DND-41 (cell line): Measurements from ENCODE around the gene TCERG1L.

Experiments
- ATAC-seq: fragments of 200-7000 bp; cut with Tn5 transposase; 3 replicates; pipeline ENCODE4 v1.9.1; 2021; ENCODE audit warnings: low read depth; ENCODE audit not compliant: insufficient read depth
- DNase-seq: peaks from one replicate; pipeline ENCODE4 v3.0.0-alpha.2; 2020
- H2AFZ ChIP-seq: 2 replicates; pipeline ENCODE4 v1.6.0; 2012; ENCODE audit warnings: low read depth, low read length
- H3K27ac ChIP-seq: 2 replicates; pipeline ENCODE4 v1.5.1; 2012; ENCODE audit warnings: low read length, inconsistent platforms
- H3K27me3 ChIP-seq: fragments of 200-600 bp; sonication (generic); 2 replicates; pipeline ENCODE4 v1.6.0; 2012; ENCODE audit warnings: low read length, mild to moderate bottlenecking, inconsistent platforms; ENCODE audit not compliant: insufficient read depth, poor library complexity
- H3K36me3 ChIP-seq: 2 replicates; pipeline ENCODE4 v1.5.1; 2012; ENCODE audit warnings: low read length, inconsistent platforms; ENCODE audit not compliant: insufficient read depth
- H3K4me1 ChIP-seq: 2 replicates; pipeline ENCODE4 v1.5.1; 2012; ENCODE audit warnings: mild to moderate bottlenecking, low read length; ENCODE audit not compliant: insufficient read depth
- H3K4me2 ChIP-seq: 2 replicates; pipeline ENCODE4 v1.6.0; 2012; ENCODE audit warnings: mild to moderate bottlenecking, moderate library complexity, low read length, inconsistent platforms; ENCODE audit not compliant: insufficient read depth
- H3K4me3 ChIP-seq, 2 experiments: fragments of 200-600 bp in 1 of 2; shearing (Covaris generic) in 1 of 2; 2 replicates each; pipeline ENCODE4 v1.5.1; 2012 to 2016; ENCODE audit warnings: inconsistent platforms in 2 of 2, low read length in 2 of 2, mild to moderate bottlenecking in 2 of 2, low read depth in 1 of 2, moderate library complexity in 1 of 2
- H3K79me2 ChIP-seq: 2 replicates; pipeline ENCODE4 v1.6.0; 2012; ENCODE audit warnings: low read length, inconsistent platforms; ENCODE audit not compliant: insufficient read depth
- H3K9ac ChIP-seq: 2 replicates; pipeline ENCODE4 v1.6.0; 2012; ENCODE audit warnings: low read depth, mild to moderate bottlenecking, inconsistent platforms, low read length, moderate library complexity
- H3K9me3 ChIP-seq: 2 replicates; pipeline ENCODE4 v1.5.1; 2012; ENCODE audit warnings: low read length, moderate library complexity, mild to moderate bottlenecking, inconsistent platforms; ENCODE audit not compliant: insufficient read depth, severe bottlenecking
- H4K20me1 ChIP-seq: 2 replicates; pipeline ENCODE4 v1.6.0; 2012; ENCODE audit warnings: low read length; ENCODE audit not compliant: insufficient read depth
- EZH2 ChIP-seq: IDR thresholded peaks from 3 replicates; pipeline ENCODE4 v1.6.1; 2012; ENCODE audit warnings: borderline replicate concordance, low read depth, mild to moderate bottlenecking, moderate library complexity, low read length, inconsistent platforms; ENCODE audit not compliant: severe bottlenecking
- TF ChIP-seq, protein P1 (sequence below): IDR thresholded peaks from 2 replicates; pipeline ENCODE4 v1.5.1; 2012; ENCODE audit warnings: borderline replicate concordance, low read length, moderate library complexity, mild to moderate bottlenecking; ENCODE audit not compliant: poor library complexity, severe bottlenecking; ENCODE audit errors: extremely low read depth

TCERG1L gene

GRCh38 chr10:131082201-131082850, 229.2 kb downstream of the TCERG1L start:
- Histone ChIP-seq H3K27ac (peak overlapping the region; percentile 84), H3K4me3 (peak overlapping the region in 1 of 2 experiments; percentile 17; a peak in 1 of 4 replicates), H3K9ac (peak overlapping the region; percentile 33), H3K9me3 (no peaks in the 10 kb centered on the region), H3K4me2 (peak overlapping the region; percentile 47), H4K20me1 (no peaks in the 10 kb centered on the region), H3K79me2 (no peaks in the 10 kb centered on the region), H3K27me3 (no peaks in the 10 kb centered on the region), H3K36me3 (no peaks in the 10 kb centered on the region), H3K4me1 (peaks cover 67% of the 10 kb centered on the region), H2AFZ (no peak overlapping the region)
- TF ChIP-seq, protein P1, sequence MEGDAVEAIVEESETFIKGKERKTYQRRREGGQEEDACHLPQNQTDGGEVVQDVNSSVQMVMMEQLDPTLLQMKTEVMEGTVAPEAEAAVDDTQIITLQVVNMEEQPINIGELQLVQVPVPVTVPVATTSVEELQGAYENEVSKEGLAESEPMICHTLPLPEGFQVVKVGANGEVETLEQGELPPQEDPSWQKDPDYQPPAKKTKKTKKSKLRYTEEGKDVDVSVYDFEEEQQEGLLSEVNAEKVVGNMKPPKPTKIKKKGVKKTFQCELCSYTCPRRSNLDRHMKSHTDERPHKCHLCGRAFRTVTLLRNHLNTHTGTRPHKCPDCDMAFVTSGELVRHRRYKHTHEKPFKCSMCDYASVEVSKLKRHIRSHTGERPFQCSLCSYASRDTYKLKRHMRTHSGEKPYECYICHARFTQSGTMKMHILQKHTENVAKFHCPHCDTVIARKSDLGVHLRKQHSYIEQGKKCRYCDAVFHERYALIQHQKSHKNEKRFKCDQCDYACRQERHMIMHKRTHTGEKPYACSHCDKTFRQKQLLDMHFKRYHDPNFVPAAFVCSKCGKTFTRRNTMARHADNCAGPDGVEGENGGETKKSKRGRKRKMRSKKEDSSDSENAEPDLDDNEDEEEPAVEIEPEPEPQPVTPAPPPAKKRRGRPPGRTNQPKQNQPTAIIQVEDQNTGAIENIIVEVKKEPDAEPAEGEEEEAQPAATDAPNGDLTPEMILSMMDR, result no peak
- no peak for TF ChIP-seq EZH2
- DNase-seq (no peak), ATAC-seq (no peak)

- H3K4me2 ChIP-seq, result peak overlapping the region; percentile 46
- peak overlapping the region; percentile 65 for H2AFZ ChIP-seq
- no peak overlapping the region for H3K4me3 ChIP-seq
- peak overlapping the region; percentile 84 for H3K27ac ChIP-seq
- no peaks in the 10 kb centered on the region for H3K79me2 ChIP-seq
- DNase-seq (no peak), ATAC-seq (no peak)
- H3K9me3 ChIP-seq, result no peaks in the 10 kb centered on the region
- no peaks in the 10 kb centered on the region for H4K20me1 ChIP-seq
- H3K36me3 ChIP-seq, result no peaks in the 10 kb centered on the region
- H3K27me3 ChIP-seq, result no peaks in the 10 kb centered on the region
- peaks cover 64% of the 10 kb centered on the region for H3K4me1 ChIP-seq
- peak overlapping the region; percentile 36 for H3K9ac ChIP-seq
- no peak for TF ChIP-seq EZH2
- TF ChIP-seq, protein P1, result no peak
Measured at GRCh38 chr10:131081786-131082185, 229.7 kb downstream of the TCERG1L start.

- Histone ChIP-seq H3K27me3 (no peaks in the 10 kb centered on the region), H3K27ac (peak overlapping the region; percentile 84), H3K4me1 (peaks cover 60% of the 10 kb centered on the region), H3K4me3 (no peak overlapping the region), H3K9ac (peak overlapping the region; percentile 36), H4K20me1 (no peaks in the 10 kb centered on the region), H3K79me2 (no peaks in the 10 kb centered on the region), H2AFZ (peak overlapping the region; percentile 65), H3K9me3 (no peaks in the 10 kb centered on the region), H3K4me2 (peak overlapping the region; percentile 46), H3K36me3 (no peaks in the 10 kb centered on the region)
- ATAC-seq, result peak; percentile 41
- peak; percentile 73 for DNase-seq
- TF ChIP-seq EZH2, result no peak
- TF ChIP-seq, protein P1, result no peak
Measured at GRCh38 chr10:131081376-131081775, 230.1 kb downstream of the TCERG1L start.
